AG04450 (cell line): ENCODE measurements around the gene TNRC6A. TPM values are rescaled to one million over a fixed set of nuclear protein-coding genes. Genes with fewer than 3 reads are reported as not detected.

Source experiments
- CTCF ChIA-PET: fragments of 300-600, 350-600 bp; formaldehyde crosslinking; extraction: SDS; loops from one replicate; lab custom pipeline; 2022; ENCODE audit warnings: antibody characterized with exemption, inconsistent platforms; lab: Charles Lee
- POLR2A ChIA-PET: fragments of 350-600 bp; formaldehyde crosslinking; extraction: SDS; loops from one replicate; lab custom pipeline; 2021; ENCODE audit warnings: antibody characterized with exemption, inconsistent platforms; lab: Yijun Ruan, JAX
- DNase-seq: peaks from one replicate; pipeline ENCODE4 v3.0.0-alpha.2; 2011; ENCODE audit warnings: low read depth, low spot score
- H3K27ac ChIP-seq: one replicate; pipeline ENCODE4 v1.5.1; 2012; ENCODE audit warnings: low read depth, low read length, control low read depth
- H3K27me3 ChIP-seq: one replicate; pipeline ENCODE4 v1.6.0; 2012; ENCODE audit warnings: low read length; ENCODE audit not compliant: control insufficient read depth, insufficient read depth
- H3K4me3 ChIP-seq: 2 replicates; pipeline ENCODE4 v1.5.1; 2011; ENCODE audit warnings: mild to moderate bottlenecking, low read depth, low read length, control low read depth
- H3K9me3 ChIP-seq: 2 replicates; pipeline ENCODE4 v1.5.1; 2012; ENCODE audit warnings: low read length; ENCODE audit not compliant: control insufficient read depth, insufficient read depth
- CTCF ChIP-seq: IDR thresholded peaks from 2 replicates; pipeline ENCODE4 v1.5.1; 2011; ENCODE audit warnings: low read depth, low read length, control low read depth, inconsistent platforms
- polyA plus RNA-seq: library from polyadenylated mRNA; depleted of rRNA; stranded (reverse); fragments of >200 nt; gene quantifications from 2 replicates; pipeline ENCODE4 v1.2.3, GENCODE V29; 2011

Gene TNRC6A
- polyA plus RNA-seq, 1 experiment: 76.2 TPM

GRCh38 chr16:24753000-24753399 is 23.5 kb downstream of the TNRC6A start:
- ChIA-PET CTCF (interaction anchor here (0.9 kb wide), 1 partner anchor 12 kb away, joined by 3 read pairs; no protein-coding TSS in a partner anchor), POLR2A (no interaction called here)
- Histone ChIP-seq H3K27ac (no peak overlapping the region), H3K27me3 (no peaks in the 10 kb centered on the region), H3K4me3 (no peak overlapping the region), H3K9me3 (no peaks in the 10 kb centered on the region)
- no peak for DNase-seq
- no peak for TF ChIP-seq CTCF

GRCh38 chr16:24753437-24753836 is 24.0 kb downstream of the TNRC6A start:
- Histone ChIP-seq H3K27me3 (no peaks in the 10 kb centered on the region), H3K9me3 (no peaks in the 10 kb centered on the region), H3K4me3 (no peak overlapping the region), H3K27ac (no peak overlapping the region)
- TF ChIP-seq CTCF: no peak
- no peak for DNase-seq
- ChIA-PET POLR2A (no interaction called here), CTCF (interaction anchor here (0.9 kb wide), 1 partner anchor 12 kb away, joined by 3 read pairs; no protein-coding TSS in a partner anchor)

- Histone ChIP-seq H3K4me3 (no peak overlapping the region), H3K27ac (no peak overlapping the region), H3K9me3 (no peaks in the 10 kb centered on the region), H3K27me3 (no peaks in the 10 kb centered on the region)
- POLR2A ChIA-PET: no interaction called here
- TF ChIP-seq CTCF: no peak
- CTCF ChIA-PET: interaction anchor here (0.5 to 1.0 kb wide), 3 partner anchors 133 to 186 kb away, joined by 3 to 4 read pairs (median 4); no protein-coding TSS in a partner anchor
- DNase-seq: no peak
Observed at GRCh38 chr16:24754543-24754942, 25.1 kb downstream of the TNRC6A start.

GRCh38 chr16:24755201-24755874 is 25.9 kb downstream of the TNRC6A start:
- Histone ChIP-seq H3K27ac (no peak overlapping the region), H3K4me3 (no peak overlapping the region), H3K27me3 (no peaks in the 10 kb centered on the region), H3K9me3 (no peaks in the 10 kb centered on the region)
- ChIA-PET POLR2A (no interaction called here), CTCF (interaction anchor here (0.5 to 1.0 kb wide), 4 partner anchors 13 to 199 kb away, joined by 3 to 7 read pairs (median 4); no protein-coding TSS in a partner anchor)
- TF ChIP-seq CTCF: no peak
- DNase-seq: no peak

GRCh38 chr16:24758373-24758772 is 28.9 kb downstream of the TNRC6A start:
- ChIA-PET POLR2A (no interaction called here), CTCF (interaction anchor here (0.8 to 0.9 kb wide), 2 partner anchors 70 to 208 kb away, joined by 3 read pairs; no protein-coding TSS in a partner anchor)
- H3K9me3 ChIP-seq: no peaks in the 10 kb centered on the region
- no peak overlapping the region for H3K27ac ChIP-seq
- H3K4me3 ChIP-seq: no peak overlapping the region
- DNase-seq: no peak
- TF ChIP-seq CTCF: no peak
- no peaks in the 10 kb centered on the region for H3K27me3 ChIP-seq
